Neural progenitor cell (in vitro differentiated cells): ENCODE results near the gene POLR2J.

ENCODE experiments used
- EZH2 ChIP-seq: fragments of 200-600 bp; sonication (generic); IDR thresholded peaks from 2 replicates; pipeline ENCODE4 v1.6.1; 2017; ENCODE audit warnings: antibody characterized with exemption, mild to moderate bottlenecking, moderate library complexity
- EZH2phosphoT487 ChIP-seq: fragments of 200-600 bp; sonication (generic); IDR thresholded peaks from 2 replicates; pipeline ENCODE4 v1.6.1; 2017; ENCODE audit warnings: antibody characterized with exemption
- TF ChIP-seq, protein P1 (sequence below): fragments of 200-600 bp; sonication (generic); IDR thresholded peaks from 2 replicates; pipeline ENCODE4 v1.5.1; 2017; ENCODE audit warnings: antibody characterized with exemption, mild to moderate bottlenecking

DNA sequence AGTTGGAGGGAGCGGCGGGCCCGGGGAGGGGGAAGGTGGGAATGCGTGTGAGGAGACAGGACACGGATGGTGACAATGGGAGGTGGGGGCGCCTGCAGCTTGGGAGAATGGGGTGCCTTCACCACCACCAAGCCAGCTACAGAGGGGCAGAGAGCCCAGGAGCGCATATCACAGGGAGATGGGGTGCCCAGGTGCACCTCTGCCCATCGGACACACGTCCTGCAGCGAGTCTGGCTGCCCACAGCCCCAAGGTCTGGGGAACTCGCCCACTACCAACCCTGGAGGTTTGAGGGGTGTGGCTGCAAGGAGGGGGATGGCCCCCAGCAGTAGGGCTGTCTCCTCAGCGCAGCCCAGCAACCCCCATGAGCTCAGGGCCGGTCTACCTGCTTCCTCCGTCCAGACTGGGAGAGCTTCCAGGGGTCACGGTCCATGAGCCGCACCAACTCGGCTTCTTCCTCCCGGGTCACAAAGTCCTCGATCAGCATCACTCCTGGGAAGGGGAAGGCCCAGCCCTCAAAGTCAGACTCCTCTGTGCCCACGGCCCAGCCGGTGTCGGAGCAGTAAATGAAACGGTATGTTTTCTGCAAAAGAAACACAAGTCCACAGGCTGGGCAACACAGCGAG is 19.4 kb downstream of the POLR2J start:
- TF ChIP-seq, protein P1, sequence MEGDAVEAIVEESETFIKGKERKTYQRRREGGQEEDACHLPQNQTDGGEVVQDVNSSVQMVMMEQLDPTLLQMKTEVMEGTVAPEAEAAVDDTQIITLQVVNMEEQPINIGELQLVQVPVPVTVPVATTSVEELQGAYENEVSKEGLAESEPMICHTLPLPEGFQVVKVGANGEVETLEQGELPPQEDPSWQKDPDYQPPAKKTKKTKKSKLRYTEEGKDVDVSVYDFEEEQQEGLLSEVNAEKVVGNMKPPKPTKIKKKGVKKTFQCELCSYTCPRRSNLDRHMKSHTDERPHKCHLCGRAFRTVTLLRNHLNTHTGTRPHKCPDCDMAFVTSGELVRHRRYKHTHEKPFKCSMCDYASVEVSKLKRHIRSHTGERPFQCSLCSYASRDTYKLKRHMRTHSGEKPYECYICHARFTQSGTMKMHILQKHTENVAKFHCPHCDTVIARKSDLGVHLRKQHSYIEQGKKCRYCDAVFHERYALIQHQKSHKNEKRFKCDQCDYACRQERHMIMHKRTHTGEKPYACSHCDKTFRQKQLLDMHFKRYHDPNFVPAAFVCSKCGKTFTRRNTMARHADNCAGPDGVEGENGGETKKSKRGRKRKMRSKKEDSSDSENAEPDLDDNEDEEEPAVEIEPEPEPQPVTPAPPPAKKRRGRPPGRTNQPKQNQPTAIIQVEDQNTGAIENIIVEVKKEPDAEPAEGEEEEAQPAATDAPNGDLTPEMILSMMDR: no peak
- TF ChIP-seq EZH2 (no peak), EZH2phosphoT487 (no peak)
